Stimulated activated CD4-positive, alpha-beta T cell treated with anti-CD3 and anti-CD28 coated beads, Interleukin-4, amount 100 ng/mL, for 48 hours (primary cell): ENCODE measurements around the gene MTCL1.

Experiments
- DNase-seq, 2 donors: peaks; one replicate each; pipeline ENCODE4 v3.0.0-alpha.2; 2020; ENCODE audit warnings: low read depth in 2 of 2

Gene MTCL1

DNA sequence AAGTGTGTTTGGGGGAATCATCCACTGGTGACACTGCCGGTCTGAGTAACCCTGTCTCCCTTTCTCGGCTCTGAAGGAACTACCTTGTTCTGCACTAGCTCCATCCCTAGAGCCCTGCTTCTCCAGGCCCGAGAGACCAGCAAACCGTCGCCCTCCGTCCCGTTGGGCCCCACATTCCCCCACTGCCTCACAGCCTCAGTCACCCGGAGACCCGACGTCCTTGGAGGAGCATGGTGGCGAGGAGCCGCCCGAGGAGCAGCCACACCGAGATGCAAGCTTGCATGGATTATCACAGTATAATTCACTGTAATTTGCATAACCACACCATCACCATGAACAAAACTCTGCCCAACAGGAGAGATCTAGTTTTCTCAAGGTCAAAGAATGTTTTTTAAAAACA, 126.2 kb downstream of the MTCL1 start:
- DNase-seq: no peak

DNA sequence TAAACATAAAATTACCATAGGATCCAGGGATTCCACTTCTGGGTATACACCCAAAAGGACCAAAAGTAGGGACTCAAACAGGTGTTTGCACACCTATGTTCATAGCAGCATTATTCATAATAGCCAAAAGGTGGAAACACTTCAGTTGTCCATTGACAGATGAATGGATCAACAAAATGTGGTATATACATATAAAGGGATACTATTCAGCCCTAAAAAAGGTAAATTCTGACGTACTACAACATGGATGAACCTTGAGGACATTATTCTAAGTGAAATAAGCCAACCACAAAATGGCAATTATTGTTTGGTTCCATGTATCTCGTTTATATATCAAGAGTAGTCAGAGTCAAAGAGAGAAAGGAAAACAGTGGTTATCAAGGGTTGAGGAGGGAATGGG, 128.1 kb downstream of the MTCL1 start:
- no peak for DNase-seq

DNA sequence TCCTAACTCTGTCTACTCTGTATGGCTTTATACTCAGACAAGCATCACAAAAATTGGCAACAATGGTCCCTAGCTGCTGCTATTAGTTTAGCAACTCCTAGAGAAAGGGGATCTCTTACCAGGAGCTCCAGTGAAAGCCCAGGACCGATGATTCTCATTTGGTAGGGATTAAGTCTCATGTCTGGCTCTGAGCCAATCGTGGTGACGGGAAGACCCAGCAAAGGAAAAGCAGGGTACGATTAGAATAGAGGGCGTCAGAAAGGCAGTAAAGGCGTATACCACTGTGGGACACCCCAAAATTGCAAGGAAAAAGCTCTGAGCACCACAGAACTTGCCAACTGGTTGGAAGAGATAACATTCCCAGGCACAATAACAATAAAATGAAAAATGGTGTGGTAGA, 129.5 kb downstream of the MTCL1 start:
- DNase-seq: no peak

DNA sequence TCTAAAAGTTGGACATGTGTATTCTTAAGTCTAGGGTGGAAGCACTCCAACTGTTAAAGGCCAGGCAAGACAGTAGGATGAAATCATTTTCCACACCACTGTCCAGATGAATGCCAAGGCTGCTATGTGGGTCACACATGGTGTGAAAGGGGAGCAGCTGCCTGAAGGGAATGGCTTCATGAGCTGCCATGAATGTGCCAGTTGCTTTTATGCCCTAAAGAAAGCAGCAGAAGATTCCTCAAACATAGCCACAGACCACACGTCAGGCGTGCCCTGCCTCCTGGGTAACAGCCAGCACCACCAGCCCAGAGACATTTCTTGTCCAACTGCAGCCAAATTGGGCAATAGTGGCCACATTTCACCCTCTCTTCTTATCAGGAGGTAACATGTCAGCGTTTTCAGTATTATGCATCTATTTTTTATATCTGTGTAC, 130.2 kb downstream of the MTCL1 start:
- no peak for DNase-seq

DNA sequence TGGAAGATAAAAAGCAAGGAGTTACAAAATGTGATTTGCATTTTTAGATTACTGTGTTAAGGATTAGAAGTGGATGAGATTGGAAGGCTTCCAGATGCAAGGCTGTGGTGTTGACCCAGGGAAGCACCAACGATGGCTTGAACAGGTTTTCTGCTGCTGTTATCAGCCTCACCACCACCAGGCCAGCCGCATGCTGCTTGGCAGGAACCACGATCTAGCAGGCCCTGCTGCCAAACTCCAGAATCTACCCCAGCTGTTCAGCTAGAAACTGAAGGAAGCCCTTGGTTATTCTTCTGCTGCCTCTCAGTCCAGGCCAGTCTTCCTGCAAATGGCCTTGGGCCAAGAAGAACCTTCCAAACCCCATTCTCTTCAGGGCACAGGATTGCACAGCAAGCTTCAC, 133.9 kb downstream of the MTCL1 start:
- no peak for DNase-seq

DNA sequence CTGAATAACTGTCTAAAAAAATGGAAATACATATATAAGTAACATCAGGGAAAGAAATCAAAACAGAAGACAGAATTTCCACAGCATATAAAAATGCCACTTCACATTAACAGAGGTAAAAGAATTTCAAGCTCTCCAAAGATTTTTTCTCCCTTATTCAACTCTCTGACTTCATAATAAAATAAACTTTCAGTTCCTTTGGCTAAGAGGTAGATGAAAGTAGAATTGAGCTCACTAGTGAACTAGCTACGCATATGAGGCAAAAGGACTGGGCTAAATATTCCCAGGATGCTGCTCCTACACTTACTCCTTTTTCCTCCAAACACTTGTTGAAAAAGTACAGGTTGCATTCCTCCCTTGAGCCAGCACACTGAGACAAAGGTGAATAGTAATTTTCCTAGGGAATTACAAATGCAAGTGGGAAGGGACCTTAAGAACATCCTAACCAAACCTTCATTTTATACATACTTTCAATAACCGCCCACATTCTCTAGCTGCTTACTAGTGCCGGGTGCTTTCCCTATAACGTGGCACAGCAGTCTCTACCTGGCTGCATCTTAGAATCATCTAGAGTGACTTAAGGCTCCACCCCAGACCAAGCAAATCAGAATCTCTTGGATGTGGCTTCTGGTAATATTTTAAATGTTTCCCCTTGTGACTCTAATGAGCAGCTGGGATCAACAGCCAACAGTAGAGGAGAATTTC, 136.6 kb downstream of the MTCL1 start:
- DNase-seq: no peak

DNA sequence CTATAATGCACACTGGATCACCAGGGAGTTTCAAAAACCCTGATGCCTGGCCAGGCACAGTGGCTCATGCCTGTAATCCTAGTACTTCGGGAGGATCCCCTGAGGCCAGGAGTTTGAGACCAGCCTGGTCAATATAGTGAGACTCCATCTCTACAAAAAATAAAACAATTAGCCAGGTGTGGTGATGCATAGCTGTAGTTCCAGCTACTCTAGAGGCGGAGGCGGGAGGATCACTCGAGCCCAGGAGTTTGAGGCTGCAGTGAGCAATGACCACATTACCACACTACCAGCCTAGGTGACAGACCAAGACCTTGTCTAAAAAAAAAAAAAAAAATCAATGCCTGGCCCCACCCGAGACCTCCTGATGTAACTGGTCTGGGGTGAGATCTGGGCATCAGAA, 137.2 kb downstream of the MTCL1 start:
- DNase-seq: no peak

GRCh38 chr18:8843005-8843404, 137.6 kb downstream of the MTCL1 start:
- DNase-seq: no peak

GRCh38 chr18:8844721-8845148, 139.4 kb downstream of the MTCL1 start:
- no peak for DNase-seq

DNA sequence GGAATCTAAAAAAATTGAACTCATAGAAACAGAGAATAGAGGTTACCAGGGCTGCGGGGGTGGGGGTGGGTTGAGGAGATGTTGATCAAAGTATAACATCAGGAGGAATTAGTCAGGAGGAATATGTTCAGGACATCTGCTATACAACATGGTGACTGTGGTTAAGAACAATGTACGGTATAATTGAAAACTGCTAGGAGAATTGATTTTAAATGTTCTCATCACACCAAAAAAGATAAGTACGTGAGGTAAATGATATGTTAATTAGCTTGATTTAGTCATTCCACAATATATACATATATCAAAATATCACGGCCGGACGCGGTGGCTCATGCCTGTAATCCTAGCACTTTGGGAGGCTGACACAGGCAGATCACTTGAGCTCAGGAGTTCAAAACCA, 140.2 kb downstream of the MTCL1 start:
- DNase-seq: no peak

DNA sequence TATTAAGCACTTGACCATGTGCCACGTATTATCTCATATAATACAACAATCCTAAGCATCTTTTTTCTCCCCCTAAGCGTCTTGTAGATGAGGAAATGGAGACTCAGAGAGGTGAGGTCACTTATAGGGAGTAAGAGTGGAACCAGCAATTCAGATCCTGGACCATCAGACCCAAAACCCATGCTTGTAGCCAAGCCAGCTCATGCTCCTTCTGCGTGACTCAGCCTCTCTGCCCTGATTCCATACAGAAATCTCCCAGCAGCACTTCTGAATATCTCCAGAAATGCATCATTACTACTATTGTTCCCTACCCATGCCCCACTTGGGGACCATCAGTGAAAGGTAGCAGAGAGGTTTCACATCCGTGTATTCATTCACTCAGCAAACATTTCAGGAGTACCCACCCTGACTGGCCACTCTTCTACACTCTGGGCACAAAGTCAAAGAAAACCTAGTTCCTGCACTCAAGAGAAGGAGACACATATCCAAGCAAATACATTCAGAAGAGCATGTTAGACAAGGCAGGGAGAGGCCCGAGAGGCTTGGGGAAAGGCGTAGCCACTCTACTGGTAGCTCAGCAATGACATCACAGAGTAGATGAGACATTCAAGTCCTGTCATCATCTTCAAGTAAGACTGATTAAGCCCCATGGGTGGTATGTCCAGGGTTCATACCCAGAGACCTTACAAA, 141.9 kb downstream of the MTCL1 start:
- no peak for DNase-seq

GRCh38 chr18:8847900-8848299, 142.5 kb downstream of the MTCL1 start:
- no peak for DNase-seq

GRCh38 chr18:8848541-8848940, 143.2 kb downstream of the MTCL1 start:
- no peak for DNase-seq

DNA sequence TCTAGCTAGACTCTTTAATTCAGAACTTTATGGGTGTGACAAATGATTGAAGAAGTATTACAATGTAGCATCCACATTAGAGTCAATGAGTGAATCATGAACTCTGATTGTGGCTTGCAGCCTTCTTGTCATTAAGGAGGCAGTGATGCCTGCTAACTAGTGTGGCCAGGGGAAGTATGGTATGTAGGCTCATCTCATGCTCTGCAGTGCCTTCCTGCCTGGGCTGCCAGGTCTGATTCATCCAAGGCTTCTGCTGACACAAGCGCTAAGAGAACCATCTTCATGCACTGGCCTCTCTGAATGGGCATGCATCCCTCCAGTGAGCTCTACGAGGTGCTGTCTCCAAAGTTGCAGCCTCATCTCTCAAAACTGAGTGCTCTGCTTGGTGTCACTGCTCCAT, 144.3 kb downstream of the MTCL1 start:
- no peak for DNase-seq

DNA sequence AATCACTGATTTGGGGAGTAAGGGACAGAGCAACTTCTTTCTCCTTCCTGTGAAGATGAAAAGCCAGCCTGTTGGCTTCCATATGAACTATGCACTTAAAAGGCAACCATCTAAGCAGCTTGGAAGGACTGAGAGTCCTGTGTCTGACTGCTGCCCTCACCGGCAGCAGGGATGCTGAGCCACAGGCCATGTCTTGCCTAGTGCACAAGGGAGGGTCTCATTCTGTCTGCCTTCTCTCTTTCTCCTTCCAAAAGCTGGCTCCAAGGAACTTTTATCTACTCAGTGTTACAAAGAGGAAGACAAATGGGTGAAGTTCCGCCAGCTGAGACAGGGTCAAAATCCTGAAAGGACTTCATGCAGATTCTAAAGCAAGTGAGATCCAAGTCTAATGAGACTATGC, 146.3 kb downstream of the MTCL1 start:
- no peak for DNase-seq

DNA sequence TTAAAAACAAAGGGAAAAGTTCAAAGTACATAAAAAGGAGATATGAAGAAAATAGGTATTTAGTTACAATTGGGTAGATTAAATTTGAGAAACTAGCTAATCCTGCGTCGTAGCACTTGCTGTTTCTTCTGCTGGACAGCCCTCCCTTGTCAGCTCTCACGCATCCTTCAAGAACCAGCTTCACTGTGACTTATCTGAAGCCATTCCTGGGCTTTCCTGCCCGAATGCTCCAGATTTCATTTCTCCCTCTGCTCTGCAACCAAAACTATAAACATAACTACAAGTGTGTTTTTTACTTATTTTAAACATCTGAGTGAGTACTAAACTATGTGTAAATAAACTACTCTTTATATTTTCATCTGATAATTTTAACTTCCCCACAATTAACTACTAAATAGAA, 149.2 kb downstream of the MTCL1 start:
- DNase-seq: no peak

DNA sequence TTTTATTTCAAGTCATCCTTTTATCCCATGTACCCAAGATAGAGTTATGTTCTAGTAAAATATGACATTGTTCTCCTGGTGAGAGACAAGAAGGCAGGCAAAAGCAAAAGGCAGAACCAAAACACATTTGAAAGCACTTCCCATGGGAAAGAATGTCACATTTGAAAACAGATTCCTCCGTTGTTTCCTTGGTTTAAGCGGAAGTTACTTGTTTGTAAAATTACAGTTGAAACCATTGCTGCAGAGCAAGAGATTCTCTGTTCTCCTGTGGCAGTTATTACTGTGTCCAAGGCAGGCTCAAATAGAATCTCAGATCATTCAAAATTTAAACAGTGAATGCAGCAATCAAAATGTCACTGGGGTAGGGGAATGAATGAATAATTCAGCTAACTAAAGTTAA, 149.6 kb downstream of the MTCL1 start:
- no peak for DNase-seq

DNA sequence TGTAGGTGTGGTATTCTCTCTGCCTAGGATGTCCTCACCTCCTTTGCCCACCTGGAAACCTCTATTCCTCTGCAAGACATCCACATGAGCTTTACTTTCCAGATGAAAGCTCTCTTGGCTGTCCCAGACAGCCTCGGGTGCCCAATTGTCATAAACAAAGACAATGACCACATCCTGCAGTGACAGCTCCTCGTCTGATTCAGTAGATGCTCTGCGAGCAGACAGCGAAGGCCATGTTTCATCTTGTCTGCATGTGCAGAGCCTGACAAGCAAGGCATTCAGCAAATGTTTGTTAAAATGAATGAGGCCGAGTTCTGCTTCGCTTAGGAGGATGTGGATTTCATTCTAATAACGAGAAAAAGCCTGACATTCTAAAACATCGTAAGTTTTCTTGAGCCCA, 150.9 kb downstream of the MTCL1 start:
- DNase-seq: no peak

DNA sequence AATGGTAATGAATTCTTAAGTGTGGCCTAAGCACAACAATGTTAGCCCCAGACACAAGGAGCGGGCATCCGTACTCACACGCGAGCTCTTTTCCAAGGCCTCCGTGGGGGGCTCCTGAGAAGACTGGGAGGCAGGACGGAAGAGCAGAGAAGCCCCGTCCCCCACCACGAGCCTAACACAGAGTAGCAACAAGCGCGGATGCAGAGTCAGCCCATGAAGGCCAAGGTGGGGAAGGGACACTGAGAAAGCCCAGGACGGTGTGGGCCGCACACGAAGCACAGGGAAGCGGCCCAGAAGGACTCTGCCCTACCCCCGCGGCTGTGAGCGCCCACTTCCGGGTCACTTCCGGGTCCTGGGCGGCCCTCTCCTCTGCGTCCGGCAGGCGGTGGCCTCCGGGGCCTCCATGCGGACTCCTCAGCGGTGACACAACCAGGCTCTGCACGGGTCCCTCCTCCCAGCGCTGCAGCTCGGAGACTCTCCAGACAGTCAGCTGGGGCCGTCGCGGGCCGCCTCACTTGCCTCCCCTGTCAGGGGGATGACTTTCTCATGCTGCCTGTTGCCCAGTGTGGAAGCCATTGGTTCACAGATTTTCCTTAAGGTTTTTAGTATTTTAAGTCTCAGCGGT, 151.5 kb downstream of the MTCL1 start:
- no peak for DNase-seq

DNA sequence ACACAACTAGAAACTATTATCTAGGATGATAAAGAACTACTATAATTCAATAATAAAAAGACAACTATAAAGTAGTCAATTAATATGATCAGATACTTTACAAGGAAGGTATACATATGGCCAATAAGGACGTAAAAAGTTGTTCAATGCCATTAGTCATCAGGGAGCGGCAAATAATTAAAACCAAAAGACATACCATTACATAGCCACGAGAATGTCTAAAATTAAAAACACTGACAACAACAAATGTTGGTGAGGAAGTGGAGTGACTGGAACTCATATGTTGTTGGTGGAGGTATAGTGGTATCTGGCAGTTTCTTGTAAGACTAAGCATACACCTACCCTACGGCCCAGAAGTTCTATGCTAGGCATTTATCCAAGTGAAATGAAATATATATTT, 152.4 kb downstream of the MTCL1 start:
- no peak for DNase-seq

DNA sequence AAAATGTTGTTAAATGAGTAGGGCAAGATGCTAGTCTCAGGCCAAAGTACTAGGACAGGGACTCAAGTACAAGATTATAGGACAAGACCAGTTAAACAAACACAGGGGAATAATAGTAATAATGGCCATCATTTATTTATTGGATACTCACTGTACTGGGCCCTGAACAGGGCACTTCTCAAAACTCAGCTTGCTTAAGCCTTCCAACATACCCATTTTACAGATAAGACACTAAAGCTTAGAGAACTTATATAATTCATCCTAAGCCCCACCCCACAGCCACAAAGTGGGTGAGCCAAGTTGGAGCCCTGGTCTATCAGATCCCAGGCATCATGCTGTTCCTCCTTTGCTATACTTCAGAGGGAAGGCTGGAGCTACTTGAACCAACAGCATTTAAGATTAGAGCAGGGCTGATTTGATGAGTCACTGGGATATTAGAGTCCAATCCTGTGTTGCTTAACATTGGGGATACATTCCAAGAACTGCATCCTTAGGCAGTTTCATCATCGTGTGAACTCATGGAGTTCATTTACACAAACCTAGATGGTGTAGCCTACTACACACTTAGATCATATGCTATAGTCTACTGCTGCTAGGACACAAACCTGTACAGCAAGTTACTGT, 153.6 kb downstream of the MTCL1 start:
- no peak for DNase-seq

- DNase-seq: no peak
Observed at GRCh38 chr18:8860845-8861642, 155.7 kb downstream of the MTCL1 start.
